Gastroesophageal sphincter (tissue), 4 donors: ENCODE results near the gene ADGB. TPM values are rescaled to one million over a fixed set of nuclear protein-coding genes. Genes with fewer than 3 reads are reported as not detected.

ENCODE experiments used
- ATAC-seq: fragments of 150-250 bp; one replicate; pipeline ENCODE4 v1.9.1; 2016; ENCODE audit warnings: mild to moderate bottlenecking, moderate library complexity
- H3K27ac ChIP-seq, 4 donors: fragments of 200-600 bp; sonication (generic) in 3 of 4; 1 replicate in 3 of 4; 2 replicates in 1 of 4; pipeline ENCODE4 v1.5.1; 2016 to 2019
- H3K27me3 ChIP-seq: fragments of 200-600 bp; sonication (generic); one replicate; pipeline ENCODE4 v1.5.1; 2019
- H3K36me3 ChIP-seq, 2 donors: fragments of 200-600 bp; sonication (generic); one replicate each; pipeline ENCODE4 v1.5.1; 2019; ENCODE audit warnings: control low read depth in 1 of 2
- H3K4me1 ChIP-seq, 3 donors: fragments of 200-600 bp; sonication (generic); 1 replicate in 2 of 3; 2 replicates in 1 of 3; pipeline ENCODE4 v1.5.1; 2016 to 2019; ENCODE audit warnings: control low read depth in 2 of 3
- H3K4me3 ChIP-seq, 2 donors: fragments of 200-600 bp; sonication (generic); one replicate each; pipeline ENCODE4 v1.5.1; 2019; ENCODE audit warnings: mild to moderate bottlenecking in 1 of 2, moderate library complexity in 1 of 2
- H3K9me3 ChIP-seq, 3 donors: fragments of 200-600 bp; sonication (generic); one replicate each; pipeline ENCODE4 v1.5.1; 2017 to 2019; ENCODE audit warnings: control low read depth in 2 of 3
- EP300 ChIP-seq: sonication (generic); formaldehyde crosslinking; IDR thresholded peaks from one replicate; pipeline ENCODE4 v1.6.1; 2017; ENCODE audit warnings: antibody characterized with exemption, mild to moderate bottlenecking
- POLR2A ChIP-seq, 2 donors: fragments of 450-650 bp; IDR thresholded peaks; one replicate each; pipeline ENCODE4 v1.6.1; 2017; ENCODE audit warnings: antibody characterized with exemption in 2 of 2, mild to moderate bottlenecking in 2 of 2, moderate library complexity in 1 of 2
- POLR2AphosphoS5 ChIP-seq: sonication (generic); formaldehyde crosslinking; IDR thresholded peaks from one replicate; pipeline ENCODE4 v1.6.1; 2017; ENCODE audit warnings: antibody characterized with exemption
- WGBS, 2 donors: methylation state at CpG; one replicate each; pipeline ENCODE4 v1.1.5; 2018; ENCODE audit warnings: low coverage in 1 of 2; 5-methylcytosine and 5-hydroxymethylcytosine counted together
- total RNA-seq, 4 donors: library from RNA; depleted of rRNA; stranded (reverse); fragments of >200 nt; gene quantifications; one replicate each; pipeline ENCODE4 v1.1.0, GENCODE V29; 2016
- TF ChIP-seq, protein P1 (sequence below), 4 experiments: fragments of 200-600 bp in 2 of 4; fragments of 450-650 bp in 2 of 4; sonication (generic) in 1 of 4; IDR thresholded peaks; one replicate each; pipeline ENCODE4 v1.5.1; 2017 to 2019; ENCODE audit warnings: antibody characterized with exemption in 4 of 4, mild to moderate bottlenecking in 2 of 4, moderate library complexity in 2 of 4

Gene ADGB
- total RNA-seq, 4 donors from 2014 or later = not detected

DNA sequence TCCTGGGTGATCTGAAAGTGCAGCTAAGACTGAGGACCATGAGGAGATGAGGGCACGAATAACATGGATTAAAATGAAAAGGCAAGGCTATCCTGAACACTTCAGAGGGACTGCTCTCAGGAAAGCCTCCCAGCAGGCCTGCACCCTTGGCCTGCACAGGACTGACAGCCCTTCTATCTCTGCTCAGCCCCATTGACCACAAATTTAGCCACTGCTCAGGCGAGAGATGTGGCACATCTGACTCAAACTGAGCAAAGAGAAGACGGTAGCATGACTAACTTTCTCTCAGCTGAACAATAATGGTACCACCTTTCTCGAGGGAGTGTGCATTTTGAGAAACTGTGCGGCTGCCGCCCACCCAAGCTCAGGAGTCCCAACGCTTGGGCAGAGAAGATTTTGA, 257.5 kb downstream of the ADGB start:
- Histone ChIP-seq H3K27ac (no peak overlapping the region), H3K9me3 (no peaks in the 10 kb centered on the region), H3K4me3 (no peak overlapping the region), H3K27me3 (no peaks in the 10 kb centered on the region), H3K4me1 (peaks cover 0 to 10% (median 0%) of the 10 kb centered on the region in 3 donors), H3K36me3 (no peaks in the 10 kb centered on the region)
- ATAC-seq = no peak
- TF ChIP-seq, protein P1, sequence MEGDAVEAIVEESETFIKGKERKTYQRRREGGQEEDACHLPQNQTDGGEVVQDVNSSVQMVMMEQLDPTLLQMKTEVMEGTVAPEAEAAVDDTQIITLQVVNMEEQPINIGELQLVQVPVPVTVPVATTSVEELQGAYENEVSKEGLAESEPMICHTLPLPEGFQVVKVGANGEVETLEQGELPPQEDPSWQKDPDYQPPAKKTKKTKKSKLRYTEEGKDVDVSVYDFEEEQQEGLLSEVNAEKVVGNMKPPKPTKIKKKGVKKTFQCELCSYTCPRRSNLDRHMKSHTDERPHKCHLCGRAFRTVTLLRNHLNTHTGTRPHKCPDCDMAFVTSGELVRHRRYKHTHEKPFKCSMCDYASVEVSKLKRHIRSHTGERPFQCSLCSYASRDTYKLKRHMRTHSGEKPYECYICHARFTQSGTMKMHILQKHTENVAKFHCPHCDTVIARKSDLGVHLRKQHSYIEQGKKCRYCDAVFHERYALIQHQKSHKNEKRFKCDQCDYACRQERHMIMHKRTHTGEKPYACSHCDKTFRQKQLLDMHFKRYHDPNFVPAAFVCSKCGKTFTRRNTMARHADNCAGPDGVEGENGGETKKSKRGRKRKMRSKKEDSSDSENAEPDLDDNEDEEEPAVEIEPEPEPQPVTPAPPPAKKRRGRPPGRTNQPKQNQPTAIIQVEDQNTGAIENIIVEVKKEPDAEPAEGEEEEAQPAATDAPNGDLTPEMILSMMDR (IDR thresholded peaks at IDR 0.05) = no peak
- no peak for TF ChIP-seq POLR2A (IDR thresholded peaks at IDR 0.05)
- TF ChIP-seq POLR2AphosphoS5 = no peak
- no peak for TF ChIP-seq EP300
- WGBS, 2 donors = 87 to 95% methylated on average over 4 to 5 of the region's 7 CpGs

DNA sequence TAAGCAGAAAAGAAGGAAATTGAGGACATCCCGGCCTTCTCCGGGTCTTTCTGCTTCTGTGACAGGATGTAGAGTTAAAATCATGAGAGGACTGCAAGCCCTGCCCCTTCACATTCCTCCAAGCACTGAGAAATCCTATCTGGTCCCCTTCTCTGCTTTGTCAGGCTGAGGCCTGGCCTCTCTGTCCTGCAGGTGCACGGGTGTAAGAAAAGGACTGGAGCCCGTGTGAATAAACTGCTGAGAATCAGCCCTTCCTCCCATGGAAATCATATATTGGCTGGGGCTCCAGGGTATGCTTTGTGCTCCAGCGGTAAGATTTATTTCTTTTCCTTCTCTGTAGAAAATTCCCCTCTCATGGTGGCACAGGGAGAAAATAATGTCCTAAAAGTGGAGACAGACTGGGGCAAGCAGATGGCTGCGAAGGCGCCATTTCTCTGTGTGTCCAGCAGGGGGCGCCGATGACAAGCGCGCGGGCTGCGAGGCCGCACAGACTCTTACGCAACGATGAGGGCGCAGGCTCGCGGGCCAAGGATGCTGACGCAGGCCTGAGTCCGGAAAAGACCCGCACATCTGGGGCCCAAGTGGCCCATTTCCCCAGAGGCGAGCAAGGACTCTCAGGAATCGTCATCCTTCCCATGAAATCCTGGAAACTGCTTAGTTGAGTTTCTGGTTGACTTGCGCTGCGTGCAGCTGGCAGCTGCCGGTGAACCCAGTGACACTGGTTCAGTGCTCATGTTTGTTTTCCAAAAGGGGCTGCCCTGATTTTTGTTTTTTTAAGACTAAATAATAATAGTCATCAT, 258.6 kb downstream of the ADGB start:
- 45% methylated on average over 6 to 9 of the region's 27 CpGs for WGBS, 2 donors
- no peaks in the 10 kb centered on the region for H3K9me3 ChIP-seq
- no peaks in the 10 kb centered on the region for H3K36me3 ChIP-seq
- no peaks in the 10 kb centered on the region for H3K27me3 ChIP-seq
- TF ChIP-seq EP300 = no peak
- peak; percentile 82 for TF ChIP-seq POLR2AphosphoS5
- TF ChIP-seq, protein P1 (IDR thresholded peaks at IDR 0.05) = peak; percentile 97 to 99 (median 98)
- no peak for TF ChIP-seq POLR2A (IDR thresholded peaks at IDR 0.05)
- peaks cover 0 to 10% (median 0%) of the 10 kb centered on the region in 3 donors for H3K4me1 ChIP-seq
- ATAC-seq = peak; percentile 95
- H3K27ac ChIP-seq = peak overlapping the region in 3 of 4 donors; percentile 55 to 66 (median 65)
- peak overlapping the region; percentile 6 to 44 for H3K4me3 ChIP-seq

DNA sequence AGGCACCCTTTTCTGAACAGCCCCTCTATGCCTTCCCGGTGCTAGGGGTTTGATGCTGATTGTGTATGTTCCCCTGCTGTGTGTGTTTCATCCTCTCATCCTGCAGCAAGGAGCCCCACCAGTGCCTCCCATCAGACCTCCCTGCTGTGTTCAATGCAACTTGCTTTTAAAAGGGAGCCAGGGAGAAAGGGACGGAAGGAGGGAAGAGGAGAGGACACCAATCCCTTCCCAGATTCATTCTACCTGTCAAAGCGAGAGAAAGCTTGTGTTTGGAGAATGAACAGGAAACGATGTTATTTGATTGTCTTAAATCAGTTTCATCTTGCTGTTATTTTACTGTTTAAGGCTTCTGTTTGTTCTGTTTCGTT, 259.2 kb downstream of the ADGB start:
- Histone ChIP-seq H3K4me3 (peak overlapping the region; percentile 6 to 44), H3K4me1 (peaks cover 0 to 10% (median 0%) of the 10 kb centered on the region in 3 donors), H3K27me3 (no peaks in the 10 kb centered on the region), H3K36me3 (no peaks in the 10 kb centered on the region), H3K9me3 (no peaks in the 10 kb centered on the region), H3K27ac (peak overlapping the region in 3 of 4 donors; percentile 55 to 66 (median 65))
- WGBS, 2 donors = 56% methylated on average over 5 of the region's 5 CpGs
- no peak for TF ChIP-seq POLR2A (IDR thresholded peaks at IDR 0.05)
- no peak for TF ChIP-seq EP300
- no peak for TF ChIP-seq POLR2AphosphoS5
- TF ChIP-seq, protein P1 (IDR thresholded peaks at IDR 0.05) = no peak
- peak; percentile 17 for ATAC-seq

DNA sequence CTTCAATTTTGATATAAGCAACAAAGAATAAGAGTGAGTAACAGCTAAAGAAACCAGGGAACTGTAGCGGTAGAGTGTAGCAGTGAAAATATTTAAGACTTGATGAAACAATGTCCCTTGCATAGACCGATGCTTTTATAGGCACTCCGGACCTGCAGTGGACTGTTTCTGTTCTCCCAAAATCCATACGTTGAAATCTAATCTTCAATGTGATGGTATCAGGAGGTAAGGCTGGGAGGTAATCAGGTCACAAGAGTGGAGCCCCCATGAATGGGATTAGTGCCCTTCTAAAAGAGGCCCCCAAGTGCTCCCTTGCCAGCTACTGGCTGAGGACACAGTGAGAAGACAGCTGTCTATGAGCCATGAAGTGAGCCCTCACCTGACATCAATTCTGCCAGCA, 260.4 kb downstream of the ADGB start:
- peaks cover 0 to 10% (median 0%) of the 10 kb centered on the region in 3 donors for H3K4me1 ChIP-seq
- H3K27ac ChIP-seq = no peak overlapping the region
- TF ChIP-seq, protein P1 (IDR thresholded peaks at IDR 0.05) = no peak
- TF ChIP-seq POLR2AphosphoS5 (no peak), POLR2A (IDR thresholded peaks at IDR 0.05) (no peak), EP300 (no peak)
- WGBS, 2 donors = 97 to 98% methylated on average over 4 of the region's 4 CpGs
- no peaks in the 10 kb centered on the region for H3K36me3 ChIP-seq
- ATAC-seq = no peak
- H3K4me3 ChIP-seq = no peak overlapping the region
- H3K27me3 ChIP-seq = no peaks in the 10 kb centered on the region
- H3K9me3 ChIP-seq = no peaks in the 10 kb centered on the region
